HL-60 (cell line): Measurements from ENCODE around the gene TPK1.

Experiments
- DNase-seq, 2 experiments: peaks; one replicate each; pipeline ENCODE4 v3.0.0-alpha.2; 2010 to 2020; ENCODE audit warnings: low read depth in 1 of 2, low spot score in 1 of 2
- H3K27ac ChIP-seq: fragments of 250-450 bp; sonication (Bioruptor Pico); replicated peaks from 2 replicates; pipeline ENCODE4 v1.5.1; 2020; ENCODE audit warnings: mild to moderate bottlenecking, moderate library complexity
- H3K27me3 ChIP-seq: fragments of 250-450 bp; sonication (Bioruptor Pico); 2 replicates; pipeline ENCODE4 v1.5.1; 2021; ENCODE audit warnings: mild to moderate bottlenecking, moderate library complexity; ENCODE audit not compliant: insufficient read depth, poor library complexity, severe bottlenecking
- H3K4me3 ChIP-seq: replicated peaks from 2 replicates; pipeline ENCODE4 v1.5.1; 2011; ENCODE audit warnings: mild to moderate bottlenecking, control low read depth, low read length; ENCODE audit not compliant: insufficient read depth
- GABPA ChIP-seq: IDR thresholded peaks from 2 replicates; pipeline ENCODE4 v1.6.1; 2012; ENCODE audit warnings: low read depth
- POLR2AphosphoS5 ChIP-seq: IDR thresholded peaks from 2 replicates; pipeline ENCODE4 v1.6.1; 2012; ENCODE audit warnings: low read depth
- SPI1 ChIP-seq: IDR thresholded peaks from 2 replicates; pipeline ENCODE4 v1.6.1; 2012; ENCODE audit warnings: low read depth, mild to moderate bottlenecking, borderline replicate concordance
- TF ChIP-seq, protein P1 (sequence below): IDR thresholded peaks from 2 replicates; pipeline ENCODE4 v1.6.1; 2012; ENCODE audit warnings: low read depth; ENCODE audit not compliant: insufficient replicate concordance
- TF ChIP-seq, protein P2 (sequence below): IDR thresholded peaks from one replicate; pipeline ENCODE4 v1.5.1; 2011; ENCODE audit warnings: low read length, control low read depth, inconsistent platforms; ENCODE audit not compliant: insufficient read depth

TPK1 gene

DNA sequence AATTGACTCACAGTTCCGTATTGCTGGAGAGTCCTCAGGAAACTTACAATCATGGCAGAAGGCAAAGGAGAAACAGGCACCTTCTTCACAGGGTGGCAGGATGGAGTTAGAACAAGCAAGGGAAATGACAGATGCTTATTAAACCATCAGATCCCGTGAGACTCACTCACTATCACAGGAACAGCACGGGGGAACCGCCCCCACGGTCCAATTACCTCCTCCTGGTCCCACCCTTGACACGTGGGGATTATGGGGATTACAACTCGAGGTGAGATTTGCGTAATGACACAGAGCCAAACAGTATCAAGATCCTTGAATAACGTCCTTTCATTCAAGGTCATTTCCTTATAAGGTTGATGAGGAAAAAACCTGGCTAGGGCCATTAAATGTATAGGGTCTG lies 176.6 kb downstream of the TPK1 start:
- no peak for DNase-seq
- Histone ChIP-seq H3K27ac (no peak overlapping the region), H3K4me3 (no peak overlapping the region), H3K27me3 (no peaks in the 10 kb centered on the region)
- TF ChIP-seq, protein P1, sequence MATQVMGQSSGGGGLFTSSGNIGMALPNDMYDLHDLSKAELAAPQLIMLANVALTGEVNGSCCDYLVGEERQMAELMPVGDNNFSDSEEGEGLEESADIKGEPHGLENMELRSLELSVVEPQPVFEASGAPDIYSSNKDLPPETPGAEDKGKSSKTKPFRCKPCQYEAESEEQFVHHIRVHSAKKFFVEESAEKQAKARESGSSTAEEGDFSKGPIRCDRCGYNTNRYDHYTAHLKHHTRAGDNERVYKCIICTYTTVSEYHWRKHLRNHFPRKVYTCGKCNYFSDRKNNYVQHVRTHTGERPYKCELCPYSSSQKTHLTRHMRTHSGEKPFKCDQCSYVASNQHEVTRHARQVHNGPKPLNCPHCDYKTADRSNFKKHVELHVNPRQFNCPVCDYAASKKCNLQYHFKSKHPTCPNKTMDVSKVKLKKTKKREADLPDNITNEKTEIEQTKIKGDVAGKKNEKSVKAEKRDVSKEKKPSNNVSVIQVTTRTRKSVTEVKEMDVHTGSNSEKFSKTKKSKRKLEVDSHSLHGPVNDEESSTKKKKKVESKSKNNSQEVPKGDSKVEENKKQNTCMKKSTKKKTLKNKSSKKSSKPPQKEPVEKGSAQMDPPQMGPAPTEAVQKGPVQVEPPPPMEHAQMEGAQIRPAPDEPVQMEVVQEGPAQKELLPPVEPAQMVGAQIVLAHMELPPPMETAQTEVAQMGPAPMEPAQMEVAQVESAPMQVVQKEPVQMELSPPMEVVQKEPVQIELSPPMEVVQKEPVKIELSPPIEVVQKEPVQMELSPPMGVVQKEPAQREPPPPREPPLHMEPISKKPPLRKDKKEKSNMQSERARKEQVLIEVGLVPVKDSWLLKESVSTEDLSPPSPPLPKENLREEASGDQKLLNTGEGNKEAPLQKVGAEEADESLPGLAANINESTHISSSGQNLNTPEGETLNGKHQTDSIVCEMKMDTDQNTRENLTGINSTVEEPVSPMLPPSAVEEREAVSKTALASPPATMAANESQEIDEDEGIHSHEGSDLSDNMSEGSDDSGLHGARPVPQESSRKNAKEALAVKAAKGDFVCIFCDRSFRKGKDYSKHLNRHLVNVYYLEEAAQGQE = no peak
- TF ChIP-seq SPI1 (no peak), POLR2AphosphoS5 (no peak), GABPA (no peak)
- TF ChIP-seq, protein P2, sequence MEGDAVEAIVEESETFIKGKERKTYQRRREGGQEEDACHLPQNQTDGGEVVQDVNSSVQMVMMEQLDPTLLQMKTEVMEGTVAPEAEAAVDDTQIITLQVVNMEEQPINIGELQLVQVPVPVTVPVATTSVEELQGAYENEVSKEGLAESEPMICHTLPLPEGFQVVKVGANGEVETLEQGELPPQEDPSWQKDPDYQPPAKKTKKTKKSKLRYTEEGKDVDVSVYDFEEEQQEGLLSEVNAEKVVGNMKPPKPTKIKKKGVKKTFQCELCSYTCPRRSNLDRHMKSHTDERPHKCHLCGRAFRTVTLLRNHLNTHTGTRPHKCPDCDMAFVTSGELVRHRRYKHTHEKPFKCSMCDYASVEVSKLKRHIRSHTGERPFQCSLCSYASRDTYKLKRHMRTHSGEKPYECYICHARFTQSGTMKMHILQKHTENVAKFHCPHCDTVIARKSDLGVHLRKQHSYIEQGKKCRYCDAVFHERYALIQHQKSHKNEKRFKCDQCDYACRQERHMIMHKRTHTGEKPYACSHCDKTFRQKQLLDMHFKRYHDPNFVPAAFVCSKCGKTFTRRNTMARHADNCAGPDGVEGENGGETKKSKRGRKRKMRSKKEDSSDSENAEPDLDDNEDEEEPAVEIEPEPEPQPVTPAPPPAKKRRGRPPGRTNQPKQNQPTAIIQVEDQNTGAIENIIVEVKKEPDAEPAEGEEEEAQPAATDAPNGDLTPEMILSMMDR = no peak

DNA sequence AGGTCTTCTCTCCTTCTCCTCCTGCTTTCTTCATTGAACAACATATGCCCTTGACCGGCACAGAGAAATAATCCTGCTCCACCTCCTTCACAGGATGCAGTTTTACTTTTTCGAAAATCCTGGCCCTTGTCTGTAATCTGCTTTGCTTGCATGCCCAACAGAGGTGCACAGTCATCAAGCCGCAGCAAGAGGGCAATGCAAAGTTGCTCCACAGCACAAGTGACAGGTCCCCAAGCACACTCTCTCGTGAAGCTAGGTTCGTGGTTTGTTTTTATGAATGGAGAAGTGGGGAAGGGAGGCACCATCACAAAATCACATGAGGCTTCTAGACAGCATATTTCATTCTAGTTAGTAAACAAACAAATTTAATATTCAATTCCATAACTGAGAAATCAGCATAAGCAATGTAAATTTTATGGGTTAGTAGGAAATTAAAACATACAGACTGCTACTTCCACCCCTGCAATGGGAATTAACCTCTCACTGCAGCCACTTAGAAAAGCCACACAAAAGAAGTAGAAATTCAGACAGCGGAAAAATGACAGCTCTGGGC lies 178.8 kb downstream of the TPK1 start:
- H3K4me3 ChIP-seq = no peak overlapping the region
- TF ChIP-seq POLR2AphosphoS5 (no peak), GABPA (no peak), SPI1 (no peak)
- TF ChIP-seq, protein P2 = no peak
- TF ChIP-seq, protein P1 = no peak
- DNase-seq = peak in 1 of 2 experiments; percentile 7
- no peaks in the 10 kb centered on the region for H3K27me3 ChIP-seq
- H3K27ac ChIP-seq = no peak overlapping the region

DNA sequence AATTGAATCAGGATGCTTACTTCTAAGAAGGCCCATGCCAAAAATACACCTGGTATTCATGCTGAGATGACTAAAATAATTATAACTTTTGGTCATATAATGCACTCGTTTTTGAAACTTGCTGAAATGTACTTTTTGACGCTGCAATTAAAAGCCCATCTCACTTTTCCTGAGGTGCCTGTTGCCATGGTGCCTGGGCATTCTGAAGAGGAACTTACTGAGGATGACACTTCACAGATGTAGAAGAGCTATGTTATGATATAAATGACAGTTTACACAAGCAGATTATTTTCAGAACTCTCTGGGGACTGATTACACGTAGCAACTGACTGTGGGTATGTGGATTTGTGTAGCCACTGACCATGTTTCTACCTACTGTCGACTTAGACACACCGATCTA lies 182.4 kb downstream of the TPK1 start:
- Histone ChIP-seq H3K27ac (no peak overlapping the region), H3K27me3 (no peaks in the 10 kb centered on the region), H3K4me3 (no peak overlapping the region)
- no peak for DNase-seq
- TF ChIP-seq, protein P1 = no peak
- TF ChIP-seq SPI1 (no peak), GABPA (no peak), POLR2AphosphoS5 (no peak)
- TF ChIP-seq, protein P2 = no peak
